IPS-11a (cell line): ENCODE data around the gene TDRD3.
"Not testable (repeated sequence)": the region's sequence is repeated elsewhere in the genome, so short reads cannot be mapped to it uniquely, and the experiment has no call there.

Experiments
- H3K4me3 ChIP-seq: one replicate; pipeline ENCODE4 v1.5.1; 2013; ENCODE audit warnings: low read depth, low read length, control low read depth

Gene TDRD3

GRCh38 chr13:60398379-60398891, 1.4 kb downstream of the TDRD3 start:
- H3K4me3 ChIP-seq, result peak overlapping the region; percentile 83

DNA sequence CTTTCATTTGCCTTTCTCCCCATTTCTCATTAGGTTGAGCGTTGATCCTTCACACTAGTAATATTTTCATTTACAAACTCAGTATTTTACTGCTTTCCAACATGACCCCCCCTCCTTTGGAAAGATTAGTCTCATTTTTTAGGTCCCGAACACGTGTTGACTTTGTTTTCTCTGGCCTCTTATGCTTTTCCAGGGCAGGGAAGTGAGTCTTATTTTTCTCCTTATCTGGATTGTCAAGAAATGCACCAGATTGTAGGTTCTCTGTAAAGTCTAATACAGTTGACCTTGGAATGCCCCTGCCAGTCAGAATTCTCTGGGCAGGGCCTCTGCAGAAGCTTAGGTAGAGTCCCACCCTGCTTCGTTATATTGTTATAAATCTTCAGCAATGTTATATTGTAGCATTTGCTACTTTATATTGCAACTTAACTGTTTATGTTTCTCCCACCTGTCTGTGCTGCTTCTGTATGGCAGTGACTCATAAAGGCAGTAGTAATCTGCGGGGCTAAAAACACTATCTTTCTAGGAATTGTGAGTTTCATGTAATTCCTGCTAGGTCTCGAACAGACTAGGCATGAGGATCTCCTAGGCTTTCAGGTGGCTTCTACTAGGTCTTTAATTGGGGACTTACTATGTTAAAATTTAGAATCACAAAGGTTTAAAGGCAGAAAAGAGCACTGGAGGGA, 2.0 kb downstream of the TDRD3 start:
- H3K4me3 ChIP-seq, result no peak overlapping the region

DNA sequence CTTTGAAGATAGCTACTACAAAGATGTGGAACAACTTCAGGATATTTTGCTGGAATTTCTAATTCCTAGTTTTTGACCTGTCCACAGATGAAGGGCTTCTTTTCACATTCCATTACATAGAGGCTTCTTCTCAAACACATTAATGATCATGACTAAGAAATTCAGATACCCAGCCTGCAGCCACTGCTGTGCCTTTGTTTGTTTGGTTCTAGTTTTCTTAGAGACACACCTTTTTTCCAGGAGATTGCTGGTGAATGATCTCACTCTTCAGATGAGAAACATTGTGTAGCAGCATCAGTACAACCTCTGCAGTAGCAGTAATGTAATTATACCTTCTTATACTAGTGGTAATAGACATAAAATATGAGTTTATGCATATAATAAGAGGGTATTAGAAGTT, 5.0 kb downstream of the TDRD3 start:
- no peak overlapping the region for H3K4me3 ChIP-seq

DNA sequence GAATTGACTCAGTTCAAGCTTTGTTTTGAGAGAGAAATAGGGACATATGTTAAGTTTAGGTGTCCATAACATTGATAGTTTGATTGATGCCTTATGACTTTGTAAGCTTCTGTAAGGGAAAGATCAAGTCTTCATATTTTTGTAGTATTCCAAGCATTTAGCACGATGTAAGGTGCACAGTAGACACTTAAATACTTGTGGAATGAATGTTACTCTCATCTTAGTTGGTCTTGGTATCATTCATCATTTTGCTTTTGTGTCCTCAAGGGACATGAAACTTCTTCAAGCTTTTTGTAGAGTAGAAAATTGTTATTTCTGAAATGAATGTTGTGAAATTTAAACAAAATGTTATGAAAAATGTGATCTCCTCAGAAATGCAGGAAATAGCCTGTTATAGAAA, 10.1 kb downstream of the TDRD3 start:
- no peak overlapping the region for H3K4me3 ChIP-seq

- not testable (repeated sequence) for H3K4me3 ChIP-seq
These were observed 10.8 kb downstream of the TDRD3 start for GRCh38 chr13:60407852-60408251.

DNA sequence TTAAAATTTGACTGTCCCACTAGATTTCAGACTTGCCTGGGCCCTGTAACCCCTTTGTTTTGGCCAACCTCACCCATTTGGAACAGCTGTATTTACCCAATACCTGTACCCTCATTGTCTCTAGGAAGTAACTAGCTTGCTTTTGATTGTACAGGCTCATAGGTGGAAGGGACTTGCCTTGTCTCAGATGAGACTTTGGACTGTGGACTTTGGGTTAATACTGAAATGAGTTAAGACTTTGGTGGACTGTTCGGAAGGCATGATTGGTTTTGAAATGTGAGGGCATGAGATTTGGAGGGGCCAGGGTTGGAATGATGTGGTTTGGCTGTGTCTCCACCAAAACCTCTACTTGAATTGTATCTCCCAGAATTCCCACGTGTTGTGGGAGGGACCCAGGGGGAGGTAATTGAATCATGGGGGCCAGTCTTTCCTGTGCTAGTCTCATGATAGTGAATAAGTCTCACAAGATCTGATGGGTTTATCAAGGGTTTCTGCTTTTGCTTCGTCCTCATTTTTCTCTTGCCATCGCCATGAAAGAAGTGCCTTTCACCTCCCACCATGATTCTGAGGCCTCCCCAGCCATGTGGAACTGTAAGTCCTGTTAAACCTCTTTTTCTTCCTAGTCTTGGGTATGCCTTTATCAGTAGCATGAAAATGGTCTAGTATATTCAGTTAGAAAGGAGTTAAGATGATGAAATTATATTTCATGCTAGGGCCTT, 12.7 kb downstream of the TDRD3 start:
- not testable (repeated sequence) for H3K4me3 ChIP-seq

DNA sequence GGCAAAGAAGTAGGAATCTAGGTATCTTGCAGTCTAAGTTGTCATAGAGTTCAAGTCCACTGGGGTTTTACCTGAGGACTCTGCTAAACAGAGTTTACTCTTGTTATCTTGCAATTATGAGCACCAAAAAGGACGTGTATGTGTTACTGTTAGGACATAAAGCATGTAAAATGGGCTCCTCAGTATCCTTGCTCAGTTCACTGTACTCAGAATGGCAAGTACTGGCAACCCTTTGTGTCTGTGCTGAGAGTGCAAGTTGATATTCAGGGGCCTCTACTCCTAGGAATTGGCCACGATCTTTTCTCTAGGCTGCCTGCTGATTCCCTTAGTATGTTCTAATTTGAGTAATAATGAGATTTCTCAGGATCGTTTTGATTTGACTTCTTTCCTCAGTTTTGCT, 13.3 kb downstream of the TDRD3 start:
- H3K4me3 ChIP-seq, result no peak overlapping the region

- no peak overlapping the region for H3K4me3 ChIP-seq
These were observed 14.4 kb downstream of the TDRD3 start for GRCh38 chr13:60411464-60411863.

GRCh38 chr13:60411983-60412382, 15.0 kb downstream of the TDRD3 start:
- no peak overlapping the region for H3K4me3 ChIP-seq

- H3K4me3 ChIP-seq, result no peak overlapping the region
These were observed 16.0 kb downstream of the TDRD3 start for GRCh38 chr13:60412909-60413616.

DNA sequence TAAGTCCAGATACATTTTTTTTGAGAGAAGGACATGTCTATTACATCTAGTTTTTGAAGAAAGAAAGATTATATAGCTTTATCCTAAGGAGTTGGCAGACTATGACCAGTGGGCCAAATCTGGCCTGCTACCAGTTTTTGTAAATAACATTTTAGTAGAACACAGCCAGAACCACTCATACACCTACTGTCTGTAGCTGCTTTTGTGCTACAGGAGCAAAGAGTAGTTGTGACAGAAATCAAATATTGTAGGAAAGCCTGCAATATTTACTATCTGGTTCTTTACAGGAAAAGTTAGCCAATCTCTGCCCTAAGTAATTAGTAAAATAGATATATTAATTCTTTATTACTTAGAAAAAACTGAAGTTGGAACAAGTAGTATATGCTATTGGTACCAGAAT, 17.2 kb downstream of the TDRD3 start:
- no peak overlapping the region for H3K4me3 ChIP-seq

GRCh38 chr13:60417734-60418133, 20.7 kb downstream of the TDRD3 start:
- H3K4me3 ChIP-seq, result no peak overlapping the region

- no peak overlapping the region for H3K4me3 ChIP-seq
These were observed 21.9 kb downstream of the TDRD3 start for GRCh38 chr13:60418954-60419353.

DNA sequence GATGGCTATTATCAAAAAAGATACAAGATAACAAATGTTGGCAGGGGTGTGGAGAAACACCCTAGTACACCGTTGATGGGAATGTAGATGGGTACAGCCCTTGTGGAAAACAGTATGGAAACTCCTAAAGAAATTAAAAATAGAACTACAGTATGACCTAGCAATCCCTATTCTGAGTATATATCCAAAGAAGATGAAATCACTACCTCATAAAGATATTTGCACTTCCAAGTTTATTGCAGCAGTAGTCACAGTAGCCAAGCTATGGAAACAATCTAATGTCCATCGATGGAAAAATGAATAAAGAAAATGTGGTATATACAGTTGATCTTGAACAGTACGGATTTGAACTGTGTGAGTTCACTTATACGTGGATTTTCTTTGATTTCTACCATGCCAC, 28.3 kb downstream of the TDRD3 start:
- H3K4me3 ChIP-seq, result no peak overlapping the region

DNA sequence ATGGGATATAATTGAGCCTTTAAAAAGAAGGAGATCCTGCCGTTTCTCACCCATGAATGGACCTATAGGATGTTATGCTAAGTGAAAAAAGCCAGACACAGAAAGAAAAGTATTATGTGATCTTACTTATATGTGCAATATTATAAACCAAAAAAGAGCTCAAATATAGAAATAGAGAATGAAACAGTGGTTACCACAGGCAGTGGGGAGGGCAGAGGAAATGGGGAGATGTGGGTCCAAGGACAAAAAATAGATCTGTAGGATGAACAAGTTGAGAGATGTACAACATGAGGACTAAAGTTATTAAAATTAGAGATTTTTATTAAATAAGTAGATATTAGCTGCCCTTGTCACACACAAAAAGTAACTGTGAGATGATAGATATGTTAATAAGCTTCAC, 29.1 kb downstream of the TDRD3 start:
- H3K4me3 ChIP-seq, result no peak overlapping the region

- no peak overlapping the region for H3K4me3 ChIP-seq
These were observed 30.3 kb downstream of the TDRD3 start for GRCh38 chr13:60427285-60427684.

DNA sequence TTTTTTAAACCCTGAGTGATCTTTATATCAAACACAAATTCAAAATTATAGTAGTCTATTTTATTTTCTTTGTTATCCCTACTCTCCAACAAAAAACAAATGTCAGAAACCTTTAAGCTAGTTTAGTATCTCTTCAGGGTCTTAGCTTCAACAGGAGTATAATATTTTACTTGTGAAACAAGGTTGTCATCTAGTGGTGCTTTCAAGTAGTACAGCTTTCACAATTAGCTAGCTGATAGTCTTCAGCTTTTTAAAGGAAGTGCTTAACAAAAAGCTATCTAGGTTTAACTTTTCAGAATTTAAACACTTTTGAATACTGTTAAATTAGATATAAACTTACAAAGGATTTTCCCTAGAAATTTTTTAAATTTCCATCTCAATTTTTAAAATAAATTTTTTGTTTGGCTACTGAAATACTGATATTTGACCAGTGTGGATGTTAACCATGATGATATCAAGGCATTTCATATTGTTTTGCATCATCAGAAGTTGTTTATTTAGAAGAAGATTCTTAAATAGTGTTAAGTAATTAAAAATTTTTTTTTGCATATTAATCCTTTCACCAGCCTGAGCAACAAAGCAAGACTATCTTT, 34.2 kb downstream of the TDRD3 start:
- no peak overlapping the region for H3K4me3 ChIP-seq

GRCh38 chr13:60433505-60433904, 36.5 kb downstream of the TDRD3 start:
- no peak overlapping the region for H3K4me3 ChIP-seq

DNA sequence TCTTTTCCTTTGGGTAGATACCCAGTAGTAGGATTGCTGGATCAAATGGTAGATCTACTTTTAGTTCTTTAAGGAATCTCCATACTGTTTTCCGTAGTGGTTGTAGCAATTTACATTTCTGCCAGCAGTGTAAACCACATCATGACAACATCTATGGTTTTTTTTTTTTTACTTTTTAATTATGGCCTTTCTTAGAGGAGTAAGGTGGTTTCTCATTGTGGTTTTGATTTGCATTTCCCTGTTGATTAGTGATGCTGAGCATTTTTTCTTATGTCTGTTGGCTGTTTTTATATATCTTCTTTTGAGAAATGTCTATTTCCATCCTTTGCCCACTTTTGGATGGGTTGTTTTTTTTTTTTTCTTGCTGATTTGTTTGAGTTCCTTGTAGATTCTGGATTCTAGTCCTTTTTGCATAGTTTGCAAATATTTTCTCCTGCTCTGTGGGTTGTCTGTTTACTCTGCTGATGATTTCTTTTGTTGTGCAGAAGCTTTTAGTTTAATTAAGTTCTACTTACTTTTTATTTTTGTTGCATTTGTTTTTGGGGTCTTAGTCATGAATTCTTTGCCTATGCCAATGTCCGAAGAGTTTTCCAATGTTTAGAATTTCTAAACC, 38.8 kb downstream of the TDRD3 start:
- no peak overlapping the region for H3K4me3 ChIP-seq

DNA sequence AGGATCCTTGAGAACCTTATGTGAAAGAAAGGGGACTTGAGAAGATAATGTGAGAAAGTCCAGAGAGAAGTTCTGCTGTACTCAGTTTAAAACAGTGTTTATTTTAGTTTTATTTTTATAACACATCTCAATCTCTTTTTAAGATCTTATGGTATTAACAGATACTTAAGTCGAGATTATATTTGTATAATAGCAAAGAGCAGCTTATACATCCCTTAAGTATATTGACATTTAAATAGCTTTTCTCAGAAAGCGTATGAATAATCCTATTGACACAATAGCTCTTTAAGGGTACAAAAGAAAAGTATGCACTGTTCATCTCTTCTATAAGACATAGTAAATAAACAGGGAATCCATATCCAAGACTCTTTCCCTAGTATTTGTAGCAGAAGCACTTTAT, 42.2 kb downstream of the TDRD3 start:
- H3K4me3 ChIP-seq, result no peak overlapping the region

- H3K4me3 ChIP-seq, result no peak overlapping the region
These were observed 44.7 kb downstream of the TDRD3 start for GRCh38 chr13:60441761-60442160.
